Activated T-helper 1 cell treated with Interleukin-2 at 50 U/mL for 16 hours (primary cell): ENCODE results near the gene DEPP1.

Experiments
- DNase-seq: peaks from one replicate; pipeline ENCODE4 v3.0.0-alpha.2; 2020; ENCODE audit warnings: low read depth

DEPP1 gene

GRCh38 chr10:44932517-44933450 lies 45.8 kb downstream of the DEPP1 start:
- peak; percentile 64 for DNase-seq

GRCh38 chr10:44931621-44932516 lies 46.7 kb downstream of the DEPP1 start:
- DNase-seq, result no peak

DNA sequence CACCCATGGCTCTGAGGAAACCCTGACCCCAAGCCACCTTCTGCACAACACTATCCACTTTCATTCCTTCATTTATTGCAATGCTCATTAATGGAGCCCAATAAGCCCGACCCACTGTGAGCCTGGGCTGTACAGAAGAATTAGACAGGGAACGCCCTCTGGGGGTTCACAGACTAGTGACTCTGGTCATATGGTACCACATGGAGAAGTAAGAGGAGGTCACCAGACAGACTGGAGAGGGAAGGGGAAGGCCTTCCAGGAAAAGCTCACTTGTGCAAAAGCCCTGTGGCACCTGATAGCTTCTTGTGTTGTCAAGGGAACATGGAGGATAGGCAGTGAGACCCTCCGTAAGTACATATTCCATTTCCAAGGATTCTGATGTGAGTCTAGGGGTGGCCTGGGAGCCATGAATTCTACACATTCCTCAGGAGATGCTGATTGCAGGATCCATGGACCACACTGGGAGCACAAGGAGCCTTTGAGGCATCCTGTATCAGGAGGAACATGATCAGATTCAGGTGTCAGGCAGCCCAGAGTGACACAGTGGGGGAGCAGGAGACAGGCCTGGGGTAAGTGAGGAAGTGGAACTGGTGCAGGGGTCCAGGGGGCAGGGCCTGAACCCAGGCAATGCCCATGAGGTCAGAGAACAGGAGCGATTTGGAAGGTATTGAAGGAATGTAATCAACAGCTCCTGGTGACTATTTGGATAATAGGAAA lies 47.5 kb downstream of the DEPP1 start:
- no peak for DNase-seq

- DNase-seq, result no peak
Observed at GRCh38 chr10:44929356-44930255, 49.0 kb downstream of the DEPP1 start.

DNA sequence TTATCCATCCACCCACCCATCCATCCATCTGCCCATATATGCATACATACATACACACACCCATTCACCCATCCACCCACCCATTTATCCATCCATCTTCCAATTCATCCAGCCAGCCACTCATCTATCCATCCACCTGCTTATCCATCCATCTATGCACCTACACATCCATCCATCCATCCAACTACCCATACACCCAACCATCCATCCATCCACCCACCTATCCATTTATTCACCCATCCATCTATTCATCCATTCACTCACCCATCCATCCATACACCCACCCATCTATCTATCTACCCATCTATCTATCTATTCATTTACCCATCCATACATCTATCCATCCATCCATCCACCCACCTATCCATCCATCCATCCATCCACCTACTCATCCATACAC lies 50.1 kb downstream of the DEPP1 start:
- no peak for DNase-seq

- DNase-seq, result no peak
Observed at GRCh38 chr10:44927352-44927751, 51.3 kb downstream of the DEPP1 start.

GRCh38 chr10:44926751-44927351 lies 51.8 kb downstream of the DEPP1 start:
- DNase-seq, result no peak
